HUDEP-2 (cell line): ENCODE results near the gene UBE2D1.
"Not testable (repeated sequence)": the region's sequence is repeated elsewhere in the genome, so short reads cannot be mapped to it uniquely, and the experiment has no call there.

Source experiments
- DNase-seq, 76 experiments: peaks; one replicate each; lab custom pipeline; 2025; ENCODE audit not compliant: unreplicated experiment in 76 of 76; lab: John Stamatoyannopoulos, UW

UBE2D1 gene

GRCh38 chr10:58373442-58373827 is 38.6 kb downstream of the UBE2D1 start:
- DNase-seq, result no peak

DNA sequence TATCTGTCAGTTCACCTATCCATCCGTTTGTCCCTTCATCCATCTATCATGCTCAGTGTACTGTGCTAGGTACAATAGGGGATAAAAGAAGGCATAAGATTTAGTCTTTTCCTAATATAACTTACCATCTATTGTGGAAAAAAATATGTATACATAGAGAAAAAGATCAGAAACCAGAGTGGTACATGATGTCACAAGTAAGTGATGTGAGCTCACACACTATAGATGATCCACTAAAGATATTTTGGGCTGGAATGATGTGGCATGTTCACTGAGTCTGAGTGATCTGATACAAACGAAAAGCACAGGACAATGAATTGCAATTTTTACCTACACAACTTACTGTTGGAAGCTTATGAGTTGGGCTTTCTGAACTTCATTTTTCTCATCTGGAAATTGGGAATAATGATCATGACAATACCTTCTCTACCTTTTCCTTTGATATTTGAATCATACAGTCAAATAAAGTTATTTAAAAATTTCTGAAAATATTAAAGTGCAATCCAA is 47.7 kb downstream of the UBE2D1 start:
- no peak for DNase-seq

DNA sequence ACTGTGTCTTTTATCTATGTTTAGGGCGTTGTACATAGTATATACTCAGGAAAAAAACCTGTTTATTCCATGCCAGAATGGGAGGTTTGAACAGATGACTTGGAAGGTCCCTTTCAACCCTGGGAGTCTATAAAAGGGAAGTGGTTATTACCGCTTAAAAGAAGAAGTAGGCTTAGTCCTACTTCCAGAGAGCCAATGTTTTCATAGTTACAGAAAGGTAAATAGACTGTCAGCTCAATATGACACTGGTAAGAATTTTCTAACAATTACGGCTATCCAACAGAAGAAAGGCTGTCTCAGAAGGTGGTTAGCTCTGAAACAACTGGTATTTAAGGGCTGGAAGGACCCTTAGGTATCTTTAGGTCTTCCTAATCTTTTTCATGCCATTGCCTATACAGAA is 49.3 kb downstream of the UBE2D1 start:
- peak in 3 of 76 experiments; percentile 1 to 18 (median 9) for DNase-seq

DNA sequence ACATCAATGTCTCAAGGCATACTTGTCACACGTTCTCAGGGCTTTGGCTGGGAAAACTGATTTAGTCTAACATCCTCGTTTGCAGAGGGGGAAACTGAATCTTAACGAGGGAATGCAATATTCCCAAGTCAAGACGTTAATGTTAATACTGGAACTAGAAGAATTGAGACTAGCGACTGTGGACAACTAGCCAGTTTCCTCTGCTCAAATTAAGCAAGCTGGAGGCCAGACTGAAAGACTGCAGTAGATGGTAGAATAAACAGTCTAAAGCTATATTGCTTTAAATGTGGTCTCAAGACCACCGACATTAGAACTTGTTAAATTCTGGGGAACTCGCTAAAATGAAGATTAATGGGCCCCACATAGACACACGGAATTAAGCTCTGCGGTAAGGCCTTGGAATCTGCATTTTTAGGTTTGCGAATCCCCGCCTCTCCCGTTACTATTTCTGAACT is 49.8 kb downstream of the UBE2D1 start:
- no peak for DNase-seq

DNA sequence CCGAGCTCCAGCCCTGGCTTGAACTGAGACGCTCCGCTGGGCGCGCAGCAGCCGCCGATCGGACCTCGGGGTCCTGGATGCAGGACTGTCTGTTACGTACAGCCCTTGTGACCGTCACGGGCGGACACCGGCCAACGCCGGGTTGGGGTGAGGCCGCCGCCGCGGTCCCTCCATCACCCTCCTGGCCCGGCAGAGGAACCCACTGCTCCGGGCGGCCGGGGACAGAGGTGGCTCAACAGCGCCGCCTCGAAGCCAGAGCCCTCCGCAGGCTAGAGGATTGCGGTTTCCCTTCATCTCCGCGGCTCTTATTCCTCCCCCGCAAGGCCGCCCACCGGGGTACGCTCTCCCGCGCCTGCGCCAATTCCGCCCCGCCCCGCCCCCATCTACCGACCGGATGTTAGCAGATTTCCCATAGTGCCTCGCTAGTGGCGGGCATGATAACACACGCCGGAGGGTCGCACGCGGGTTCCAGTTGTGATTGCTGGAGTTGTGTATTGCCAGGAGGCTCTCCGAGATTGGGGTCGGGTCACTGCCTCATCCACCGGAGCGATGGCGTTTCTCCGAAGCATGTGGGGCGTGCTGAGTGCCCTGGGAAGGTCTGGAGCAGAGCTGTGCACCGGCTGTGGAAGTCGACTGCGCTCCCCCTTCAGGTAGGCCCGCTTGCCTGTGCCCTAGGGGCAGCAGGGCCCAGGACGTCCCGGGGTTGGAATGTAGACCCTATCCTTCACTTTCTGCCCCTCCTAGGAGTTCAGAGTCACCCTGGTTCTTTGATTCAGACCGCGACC is 50.4 kb downstream of the UBE2D1 start, which contains the start of gene TFAM:
Gene TFAM, plus strand, starts transcription at position 412 of the 785 bp plus-strand sequence. Its CDS starts 138 bp downstream, at position 550.
- DNase-seq, result peak in 75 of 76 experiments; percentile 14 to 96 (median 85)

DNA sequence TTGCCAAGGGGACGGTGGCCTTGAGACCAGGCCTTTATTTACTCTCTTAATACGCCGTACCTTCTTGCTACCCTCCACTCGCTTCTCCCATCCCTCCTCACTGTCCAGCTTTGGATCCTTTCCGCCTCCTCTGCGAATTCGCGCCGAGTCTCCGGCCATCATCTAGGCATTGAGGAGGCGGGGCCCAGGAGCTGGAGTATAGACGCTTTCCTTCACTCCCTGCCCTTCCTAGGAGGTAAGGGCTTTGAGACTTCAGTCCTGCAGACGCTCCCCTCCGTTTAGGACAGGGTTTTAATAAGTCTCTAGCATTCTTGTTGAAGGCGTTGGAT is 50.9 kb downstream of the UBE2D1 start:
- peak in 32 of 76 experiments; percentile 0 to 34 (median 14) for DNase-seq

- DNase-seq, result no peak
These were observed 54.2 kb downstream of the UBE2D1 start for GRCh38 chr10:58389024-58389423.

DNA sequence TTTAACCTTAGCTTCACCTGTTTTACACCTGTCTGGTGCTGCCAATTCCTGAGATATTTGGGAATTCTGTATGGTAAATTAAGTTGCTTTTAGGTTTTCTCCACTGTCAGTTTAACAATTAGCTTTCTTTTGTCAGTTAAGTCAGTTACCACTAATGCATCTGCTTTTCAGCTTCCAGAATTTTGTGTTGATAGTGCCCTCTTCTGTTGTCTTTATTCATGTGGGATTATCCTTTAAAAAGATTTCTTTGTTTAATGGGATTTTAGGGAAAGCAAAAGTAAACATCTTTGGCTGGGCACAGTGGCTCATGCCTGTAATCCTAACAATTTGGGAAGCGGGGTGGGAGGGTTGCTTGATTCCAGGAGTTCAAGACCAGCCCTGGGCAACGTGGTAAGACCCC is 58.5 kb downstream of the UBE2D1 start:
- no peak for DNase-seq

DNA sequence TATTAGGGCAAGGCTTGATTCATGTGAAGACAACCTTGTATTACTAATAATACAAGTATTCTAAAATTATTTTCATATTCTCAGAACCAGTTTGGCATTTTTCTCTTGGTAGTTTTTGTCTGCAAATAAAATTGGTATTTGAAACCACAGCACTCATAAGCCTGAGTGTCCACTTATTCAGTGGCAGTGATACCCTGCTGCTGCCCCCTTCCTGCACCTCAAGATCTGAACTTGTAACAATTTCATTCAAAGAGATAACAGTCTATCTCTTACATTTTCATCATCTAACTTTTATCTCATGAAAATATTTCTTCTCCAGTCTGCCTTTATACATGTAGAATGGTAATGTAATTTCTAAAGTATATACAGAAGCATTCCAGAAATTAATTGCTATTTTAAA is 59.7 kb downstream of the UBE2D1 start:
- DNase-seq, result no peak

GRCh38 chr10:58396057-58396456 is 61.3 kb downstream of the UBE2D1 start:
- no peak for DNase-seq

- no peak for DNase-seq
These were observed 63.0 kb downstream of the UBE2D1 start for GRCh38 chr10:58397830-58398229.

GRCh38 chr10:58399410-58399809 is 64.6 kb downstream of the UBE2D1 start:
- no peak for DNase-seq

DNA sequence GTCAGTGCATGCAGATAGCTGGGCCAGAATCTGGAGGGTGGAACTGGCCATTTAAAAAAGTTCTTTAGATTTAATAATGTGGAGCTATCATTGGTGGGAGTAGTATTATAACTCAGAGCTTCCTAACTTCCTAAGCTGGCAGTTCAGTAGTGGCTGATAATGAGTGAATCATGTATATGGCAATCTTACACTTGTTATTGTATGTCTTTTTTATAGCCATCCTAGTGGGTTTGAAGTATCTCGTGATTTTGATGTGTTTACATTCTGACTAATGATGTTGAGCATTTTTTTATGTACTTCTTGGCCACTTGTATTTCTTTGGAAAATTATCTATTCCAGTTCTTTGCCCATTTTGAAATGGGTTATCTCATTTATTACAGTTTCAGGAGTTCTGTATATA is 65.8 kb downstream of the UBE2D1 start:
- no peak for DNase-seq

- DNase-seq, result no peak
These were observed 69.2 kb downstream of the UBE2D1 start for GRCh38 chr10:58404001-58404400.

- no peak for DNase-seq
These were observed 75.3 kb downstream of the UBE2D1 start for GRCh38 chr10:58409956-58410610.

DNA sequence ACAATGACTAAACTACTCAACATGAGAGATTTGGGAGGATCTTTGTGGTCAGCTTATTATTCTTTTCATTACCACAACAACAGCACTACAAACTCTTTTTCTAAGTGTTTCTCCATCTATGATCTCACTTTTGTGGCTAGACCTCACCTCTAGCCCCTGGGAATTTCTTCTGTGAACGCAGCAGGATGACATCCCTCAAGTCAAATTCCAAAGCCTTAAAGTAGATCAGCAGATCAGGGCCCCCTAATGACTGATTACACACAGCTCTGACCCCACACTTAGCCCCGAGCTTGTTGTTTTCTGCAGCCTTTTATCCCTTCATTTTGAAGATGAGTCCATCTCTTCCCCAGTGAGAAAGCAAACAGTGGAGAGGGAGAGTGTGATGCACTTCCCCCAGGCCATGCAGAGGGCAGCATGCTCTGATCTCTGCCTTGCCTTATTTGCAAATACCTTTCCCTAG is 77.7 kb downstream of the UBE2D1 start:
- DNase-seq, result no peak

GRCh38 chr10:58414270-58415041 is 79.7 kb downstream of the UBE2D1 start:
- peak in 1 of 76 experiments; percentile 0 for DNase-seq

DNA sequence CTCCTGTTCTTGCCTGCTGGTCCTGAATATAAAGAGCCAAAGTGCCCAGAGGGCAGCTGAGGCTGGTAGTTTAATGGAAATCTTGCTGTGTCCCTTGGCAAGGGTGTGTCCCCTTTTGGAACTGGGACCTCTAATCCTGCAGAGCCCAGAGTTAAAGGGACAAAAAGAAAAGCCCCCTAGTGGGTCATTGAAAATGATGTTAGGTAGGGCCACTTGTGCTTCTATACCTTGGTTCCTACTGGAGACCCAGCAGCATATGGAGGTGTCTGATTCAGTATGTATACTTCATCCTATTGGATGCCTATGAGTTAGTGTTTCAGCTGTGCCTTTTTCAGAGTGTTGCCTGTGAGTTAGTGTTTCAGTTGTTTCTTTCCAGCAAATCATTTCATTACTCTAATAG is 81.0 kb downstream of the UBE2D1 start:
- DNase-seq, result no peak

GRCh38 chr10:58417902-58418301 is 83.1 kb downstream of the UBE2D1 start:
- not testable (repeated sequence) for DNase-seq
